GM12864 (cell line): Measurements from ENCODE around the gene SMARCD2.
"Not testable (repeated sequence)": the region's sequence is repeated elsewhere in the genome, so short reads cannot be mapped to it uniquely, and the experiment has no call there.

Experiments used
- DNase-seq: peaks from one replicate; pipeline ENCODE4 v3.0.0-alpha.2; 2011; ENCODE audit warnings: low read depth
- H3K4me3 ChIP-seq: 2 replicates; pipeline ENCODE4 v1.5.1; 2011; ENCODE audit warnings: mild to moderate bottlenecking, low read depth, low read length, control low read depth
- TF ChIP-seq, protein P1 (sequence below): IDR thresholded peaks from 2 replicates; pipeline ENCODE4 v1.5.1; 2011; ENCODE audit warnings: low read depth, mild to moderate bottlenecking, moderate library complexity, low read length, control low read depth, inconsistent platforms; ENCODE audit errors: missing control alignments

The SMARCD2 gene

DNA sequence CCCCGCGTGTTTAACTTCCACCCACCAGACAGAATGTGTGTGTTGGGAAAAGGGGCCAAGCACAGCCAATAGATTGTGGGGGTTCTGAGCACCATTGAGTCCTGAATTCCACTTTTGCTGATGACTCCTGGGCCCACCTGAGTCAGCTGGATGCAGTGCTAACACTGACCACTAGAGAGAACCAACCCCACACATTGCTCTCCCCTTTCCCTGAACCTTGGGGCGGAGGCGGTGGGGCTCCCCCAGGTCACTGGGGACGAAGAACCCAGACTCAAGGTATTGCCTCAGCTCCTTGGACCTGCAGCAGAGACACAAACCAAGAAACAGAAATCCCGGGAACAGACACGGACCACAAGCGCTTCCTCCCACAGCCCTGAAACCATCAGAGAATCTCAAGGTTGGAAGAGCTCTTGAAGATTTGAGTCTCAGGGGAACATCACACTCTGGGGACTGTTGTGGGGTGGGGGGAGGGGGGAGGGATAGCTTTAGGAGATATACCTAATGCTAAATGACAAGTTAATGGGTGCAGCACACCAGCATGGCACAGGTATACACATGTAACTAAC, 31.7 kb upstream of the SMARCD2 start:
- H3K4me3 ChIP-seq, DNase-seq: not testable (repeated sequence)
- TF ChIP-seq, protein P1, sequence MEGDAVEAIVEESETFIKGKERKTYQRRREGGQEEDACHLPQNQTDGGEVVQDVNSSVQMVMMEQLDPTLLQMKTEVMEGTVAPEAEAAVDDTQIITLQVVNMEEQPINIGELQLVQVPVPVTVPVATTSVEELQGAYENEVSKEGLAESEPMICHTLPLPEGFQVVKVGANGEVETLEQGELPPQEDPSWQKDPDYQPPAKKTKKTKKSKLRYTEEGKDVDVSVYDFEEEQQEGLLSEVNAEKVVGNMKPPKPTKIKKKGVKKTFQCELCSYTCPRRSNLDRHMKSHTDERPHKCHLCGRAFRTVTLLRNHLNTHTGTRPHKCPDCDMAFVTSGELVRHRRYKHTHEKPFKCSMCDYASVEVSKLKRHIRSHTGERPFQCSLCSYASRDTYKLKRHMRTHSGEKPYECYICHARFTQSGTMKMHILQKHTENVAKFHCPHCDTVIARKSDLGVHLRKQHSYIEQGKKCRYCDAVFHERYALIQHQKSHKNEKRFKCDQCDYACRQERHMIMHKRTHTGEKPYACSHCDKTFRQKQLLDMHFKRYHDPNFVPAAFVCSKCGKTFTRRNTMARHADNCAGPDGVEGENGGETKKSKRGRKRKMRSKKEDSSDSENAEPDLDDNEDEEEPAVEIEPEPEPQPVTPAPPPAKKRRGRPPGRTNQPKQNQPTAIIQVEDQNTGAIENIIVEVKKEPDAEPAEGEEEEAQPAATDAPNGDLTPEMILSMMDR, result peak; percentile 11

DNA sequence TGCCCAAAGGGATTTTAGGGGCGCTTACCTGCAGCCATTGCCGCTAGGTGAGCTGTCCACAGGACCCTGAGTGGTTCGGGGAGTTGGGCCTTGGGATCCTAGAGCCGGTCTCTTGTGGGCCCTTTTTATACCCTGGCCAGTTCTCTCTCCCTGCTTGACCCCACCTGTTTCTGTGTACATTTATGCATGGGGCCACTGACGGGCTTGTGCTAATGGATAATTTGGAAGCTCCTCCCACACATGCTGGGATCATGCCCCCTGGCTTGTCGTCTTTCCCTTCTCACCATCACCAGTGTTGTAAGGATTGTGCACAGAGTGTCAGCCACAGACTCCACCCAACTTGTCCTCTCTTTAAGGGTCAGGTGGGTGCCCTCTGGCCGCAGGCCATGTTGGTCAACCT, 31.1 kb upstream of the SMARCD2 start, which contains the start of gene CSH2:
TSS of gene CSH2 (minus strand) at position 101 of the 400 bp plus-strand sequence. CDS start at position 38, 63 bp downstream.
- not testable (repeated sequence) for H3K4me3 ChIP-seq, DNase-seq

DNA sequence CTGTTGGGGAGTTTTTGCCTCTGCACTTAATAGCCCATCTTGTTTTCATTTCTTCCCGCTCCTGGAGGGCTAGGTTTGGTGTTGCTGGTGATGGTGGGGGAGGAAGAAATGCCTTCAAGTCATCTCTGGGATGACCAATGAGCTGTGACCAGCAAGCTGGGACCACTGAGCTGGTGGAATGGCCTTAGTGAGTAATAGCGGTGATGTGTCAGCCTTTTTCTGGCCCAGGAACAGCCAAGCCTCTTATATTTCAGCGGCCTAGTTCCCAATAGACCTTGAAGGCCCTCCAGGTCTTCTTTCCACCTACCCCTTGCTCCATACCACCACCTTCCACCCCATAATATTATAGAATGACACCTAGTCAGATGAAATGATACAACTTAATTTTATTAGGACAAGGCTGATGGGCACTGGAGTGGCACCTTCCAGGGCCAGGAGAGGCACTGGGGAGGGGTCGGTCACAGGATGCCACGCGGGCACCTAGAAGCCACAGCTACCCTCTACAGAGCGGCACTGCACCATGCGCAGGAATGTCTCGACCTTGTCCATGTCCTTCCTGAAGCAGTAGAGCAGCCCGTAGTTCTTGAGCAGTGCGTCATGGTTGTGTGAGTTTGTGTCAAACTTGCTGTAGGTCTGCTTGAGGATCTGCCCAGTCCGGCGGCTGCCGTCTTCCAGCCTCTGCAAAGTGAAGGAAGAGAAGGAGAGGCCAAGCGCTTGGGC, 29.3 kb upstream of the SMARCD2 start:
- H3K4me3 ChIP-seq, DNase-seq: not testable (repeated sequence)

DNA sequence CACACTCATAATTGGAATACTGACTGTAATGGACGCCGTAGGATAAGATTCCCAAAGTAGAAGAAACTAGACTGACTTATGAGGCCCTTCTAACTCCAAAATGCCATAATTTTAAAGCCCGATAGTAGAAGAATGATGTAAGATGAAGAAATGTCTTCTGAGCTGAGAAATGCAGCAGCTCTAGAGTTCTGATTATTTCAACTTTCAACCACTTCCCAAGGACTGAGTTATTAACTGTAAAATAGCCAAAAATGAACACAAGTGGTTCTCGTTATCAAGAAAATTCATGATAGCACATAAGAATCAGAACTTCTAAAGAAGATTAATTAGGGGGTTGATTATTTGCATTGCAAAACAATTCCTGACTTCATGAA, 27.8 kb upstream of the SMARCD2 start:
- DNase-seq, H3K4me3 ChIP-seq: not testable (repeated sequence)

DNA sequence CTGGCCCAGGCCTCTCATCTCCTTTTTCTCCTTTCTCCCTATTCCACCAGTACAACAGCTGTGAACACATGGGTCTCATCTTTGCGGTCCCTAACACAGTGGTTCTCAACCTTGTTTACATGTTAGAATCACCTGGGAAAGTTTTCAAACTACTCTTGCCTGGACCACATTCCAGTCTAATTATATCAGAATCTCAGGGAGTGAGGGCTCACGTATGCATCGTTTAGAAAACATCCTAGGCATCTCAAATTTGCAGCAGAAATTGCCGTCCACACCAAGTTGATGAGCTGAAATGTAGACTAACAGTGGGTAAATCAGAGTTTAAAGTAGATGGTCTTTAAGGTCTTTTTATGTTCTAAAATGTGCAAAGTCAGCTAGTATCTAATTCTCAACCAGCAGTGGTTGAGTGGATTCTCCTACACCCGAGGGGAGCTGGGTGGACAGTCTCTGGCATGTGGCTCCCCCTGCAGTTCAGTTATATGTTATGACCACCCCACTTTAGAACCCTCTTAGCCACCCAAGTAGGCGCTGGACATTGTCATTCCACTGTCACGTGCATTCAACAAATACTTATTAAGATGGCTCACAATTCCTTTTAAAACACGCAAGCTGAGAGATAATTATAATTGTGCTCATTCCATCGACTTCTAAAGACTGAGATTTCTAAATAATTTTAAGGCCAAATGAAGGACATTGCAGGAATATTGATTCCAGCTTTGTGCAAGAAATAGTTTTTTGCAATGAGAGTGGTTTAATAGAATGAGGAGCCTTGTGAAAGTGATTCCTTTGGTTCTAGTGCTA, 27.2 kb upstream of the SMARCD2 start:
- TF ChIP-seq, protein P1, result peak; percentile 26
- not testable (repeated sequence) for DNase-seq, H3K4me3 ChIP-seq

DNA sequence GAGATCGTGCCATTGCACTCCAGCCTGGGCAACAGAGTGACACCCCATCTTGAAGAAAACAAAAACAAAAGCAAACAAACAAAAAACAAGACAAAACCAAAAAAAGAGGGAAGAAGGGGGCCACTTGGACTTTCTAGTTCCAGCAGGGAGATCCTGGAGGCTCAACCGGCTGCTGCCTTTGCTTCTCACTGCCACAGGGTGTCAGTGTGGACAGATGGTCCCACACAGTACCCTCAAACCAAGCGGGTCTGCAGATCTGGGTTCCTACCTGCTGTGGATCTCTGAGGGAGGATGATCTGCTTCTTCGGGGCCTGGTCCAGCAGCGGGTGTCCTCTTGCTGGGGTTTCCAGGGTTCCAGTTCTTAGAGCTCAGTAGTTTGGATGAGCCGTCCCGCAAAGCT, 24.1 kb upstream of the SMARCD2 start:
- H3K4me3 ChIP-seq, DNase-seq: not testable (repeated sequence)
- TF ChIP-seq, protein P1, result peak; percentile 24

DNA sequence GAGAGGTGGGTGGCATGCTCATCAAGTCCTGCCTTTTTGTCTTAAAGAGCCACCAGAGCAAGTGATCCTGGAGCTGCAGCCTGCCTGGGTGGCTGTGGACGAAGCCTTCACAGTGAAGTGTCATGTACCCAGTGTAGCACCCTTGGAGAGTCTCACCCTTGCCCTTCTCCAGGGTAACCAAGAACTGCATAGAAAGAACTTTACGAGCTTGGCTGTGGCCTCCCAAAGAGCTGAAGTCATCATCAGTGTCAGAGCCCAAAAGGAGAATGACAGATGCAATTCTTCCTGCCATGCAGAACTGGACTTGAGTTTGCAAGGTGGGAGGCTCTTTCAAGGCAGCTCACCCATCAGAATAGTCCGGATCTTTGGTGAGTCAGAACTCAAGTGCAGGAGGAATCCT, 16.8 kb upstream of the SMARCD2 start:
- no peak for DNase-seq
- TF ChIP-seq, protein P1, result no peak
- no peak overlapping the region for H3K4me3 ChIP-seq

DNA sequence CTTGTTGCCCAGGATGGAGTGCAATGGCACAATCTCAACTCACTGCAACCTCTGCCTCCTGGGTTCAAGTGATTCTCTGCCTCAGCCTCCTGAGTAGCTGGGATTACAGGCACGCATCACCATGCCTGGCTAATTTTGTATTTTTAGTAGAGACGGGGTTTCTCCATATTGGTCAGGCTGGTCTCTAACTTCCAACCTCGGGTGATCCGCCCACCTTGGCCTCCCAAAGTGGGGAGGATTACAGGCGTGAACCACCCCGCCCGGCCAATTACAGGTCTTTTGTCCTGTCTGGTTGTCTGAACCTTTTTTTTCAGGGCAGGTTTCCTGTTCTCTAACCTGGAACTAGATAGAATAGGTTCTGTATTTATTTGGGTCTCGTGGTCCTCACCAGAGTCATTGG, 13.9 kb upstream of the SMARCD2 start:
- not testable (repeated sequence) for DNase-seq, H3K4me3 ChIP-seq

DNA sequence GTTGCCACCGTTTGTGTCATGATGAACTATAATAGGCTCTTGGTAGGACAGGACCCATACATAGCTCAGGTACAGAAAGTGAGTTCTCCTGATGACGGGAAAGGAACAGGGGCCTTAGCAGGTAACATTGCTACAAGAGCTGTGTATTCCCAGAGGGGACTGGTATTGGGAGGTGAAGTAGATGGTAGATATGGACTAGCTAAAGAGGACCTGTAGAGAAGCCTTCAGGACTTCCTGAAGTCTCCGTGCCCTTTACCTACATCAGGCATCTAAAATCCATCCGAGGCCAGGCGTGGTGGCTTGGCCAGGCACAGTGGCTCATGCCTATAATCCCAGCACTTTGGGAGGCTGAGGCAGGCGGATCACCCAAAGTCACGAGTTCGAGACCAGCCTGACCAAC, 12.7 kb upstream of the SMARCD2 start:
- no peak for DNase-seq
- TF ChIP-seq, protein P1, result no peak
- no peak overlapping the region for H3K4me3 ChIP-seq
